ENCODE results near the gene SCAPER. TPM values are rescaled to one million over a fixed set of nuclear protein-coding genes. Genes with fewer than 3 reads are reported as not detected.

The SCAPER gene
- total RNA-seq, 1 experiment from 2014 or later = 10.3 TPM

DNA sequence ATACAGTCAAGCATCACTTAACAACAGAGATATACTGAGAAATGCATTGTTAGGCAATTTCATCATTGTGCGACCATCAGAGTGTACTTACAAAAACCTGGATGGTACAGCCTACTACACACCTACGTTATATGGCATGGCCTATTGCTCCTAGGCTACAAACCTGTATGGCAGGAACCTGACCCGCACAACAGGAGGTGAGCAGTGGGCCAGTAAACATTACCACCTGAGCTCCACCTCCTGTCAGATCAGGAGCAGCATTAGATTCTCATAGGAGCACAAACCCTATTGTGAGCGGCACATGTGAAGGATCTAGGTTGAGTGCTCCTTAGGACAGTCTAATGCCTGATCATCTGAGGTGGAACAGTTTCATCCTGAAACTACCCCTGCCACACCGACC is 89.7 kb downstream of the SCAPER start (continued):
- TF ChIP-seq, protein P1, sequence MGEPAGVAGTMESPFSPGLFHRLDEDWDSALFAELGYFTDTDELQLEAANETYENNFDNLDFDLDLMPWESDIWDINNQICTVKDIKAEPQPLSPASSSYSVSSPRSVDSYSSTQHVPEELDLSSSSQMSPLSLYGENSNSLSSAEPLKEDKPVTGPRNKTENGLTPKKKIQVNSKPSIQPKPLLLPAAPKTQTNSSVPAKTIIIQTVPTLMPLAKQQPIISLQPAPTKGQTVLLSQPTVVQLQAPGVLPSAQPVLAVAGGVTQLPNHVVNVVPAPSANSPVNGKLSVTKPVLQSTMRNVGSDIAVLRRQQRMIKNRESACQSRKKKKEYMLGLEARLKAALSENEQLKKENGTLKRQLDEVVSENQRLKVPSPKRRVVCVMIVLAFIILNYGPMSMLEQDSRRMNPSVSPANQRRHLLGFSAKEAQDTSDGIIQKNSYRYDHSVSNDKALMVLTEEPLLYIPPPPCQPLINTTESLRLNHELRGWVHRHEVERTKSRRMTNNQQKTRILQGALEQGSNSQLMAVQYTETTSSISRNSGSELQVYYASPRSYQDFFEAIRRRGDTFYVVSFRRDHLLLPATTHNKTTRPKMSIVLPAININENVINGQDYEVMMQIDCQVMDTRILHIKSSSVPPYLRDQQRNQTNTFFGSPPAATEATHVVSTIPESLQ (CRISPR knock-in tag; IDR thresholded peaks at IDR 0.05) = no peak
- TF ChIP-seq, protein P2, sequence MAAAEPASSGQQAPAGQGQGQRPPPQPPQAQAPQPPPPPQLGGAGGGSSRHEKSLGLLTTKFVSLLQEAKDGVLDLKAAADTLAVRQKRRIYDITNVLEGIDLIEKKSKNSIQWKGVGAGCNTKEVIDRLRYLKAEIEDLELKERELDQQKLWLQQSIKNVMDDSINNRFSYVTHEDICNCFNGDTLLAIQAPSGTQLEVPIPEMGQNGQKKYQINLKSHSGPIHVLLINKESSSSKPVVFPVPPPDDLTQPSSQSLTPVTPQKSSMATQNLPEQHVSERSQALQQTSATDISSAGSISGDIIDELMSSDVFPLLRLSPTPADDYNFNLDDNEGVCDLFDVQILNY (CRISPR knock-in tag; IDR thresholded peaks at IDR 0.05) = no peak
- TF ChIP-seq TEAD1 (CRISPR knock-in tag; IDR thresholded peaks at IDR 0.05) (no peak), MYBL2 (CRISPR knock-in tag; IDR thresholded peaks at IDR 0.05) (no peak), TCF7 (CRISPR knock-in tag; IDR thresholded peaks at IDR 0.05; ENCODE audit: low read depth) (no peak), OVOL2 (CRISPR knock-in tag; IDR thresholded peaks at IDR 0.05; ENCODE audit: borderline replicate concordance) (no peak)

DNA sequence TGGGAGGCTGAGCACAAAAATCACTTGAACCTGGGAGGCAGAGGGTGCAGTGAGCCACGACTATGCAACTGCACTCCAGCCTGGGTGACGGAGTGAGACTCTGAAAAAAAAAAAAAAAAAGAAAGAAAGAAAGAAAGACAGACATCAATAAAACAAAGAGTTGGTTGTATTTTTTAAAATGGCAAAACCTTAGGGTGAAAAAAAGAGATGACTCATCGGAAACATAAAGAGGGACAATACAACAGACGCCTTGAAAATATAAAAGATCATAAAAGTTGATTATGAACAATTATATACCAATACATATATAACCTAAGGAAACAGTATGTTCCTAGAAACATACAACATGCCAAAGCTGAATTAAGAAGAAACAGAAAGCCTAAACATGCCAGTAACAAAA is 92.8 kb downstream of the SCAPER start:
- ChIA-PET POLR2A (no interaction called here), CTCF (no interaction called here)
- no peaks in the 10 kb centered on the region for H3K9me3 Mint-ChIP-seq
- no peaks in the 10 kb centered on the region for H3K36me3 Mint-ChIP-seq
- ATAC-seq (no peak), DNase-seq (ENCODE audit: low spot score) (no peak)
- H3K27ac Mint-ChIP-seq = no peak overlapping the region
- H3K4me1 Mint-ChIP-seq = peaks cover 22% of the 10 kb centered on the region
- no peak overlapping the region for H3K4me3 Mint-ChIP-seq
- no peaks in the 10 kb centered on the region for H3K27me3 Mint-ChIP-seq (ENCODE audit: low read depth)
- TF ChIP-seq, protein P3, sequence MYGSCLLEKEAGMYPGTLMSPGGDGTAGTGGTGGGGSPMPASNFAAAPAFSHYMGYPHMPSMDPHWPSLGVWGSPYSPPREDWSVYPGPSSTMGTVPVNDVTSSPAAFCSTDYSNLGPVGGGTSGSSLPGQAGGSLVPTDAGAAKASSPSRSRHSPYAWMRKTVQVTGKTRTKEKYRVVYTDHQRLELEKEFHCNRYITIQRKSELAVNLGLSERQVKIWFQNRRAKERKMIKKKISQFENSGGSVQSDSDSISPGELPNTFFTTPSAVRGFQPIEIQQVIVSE (CRISPR knock-in tag; IDR thresholded peaks at IDR 0.05; ENCODE audit: borderline replicate concordance) = no peak
- TF ChIP-seq, protein P4, sequence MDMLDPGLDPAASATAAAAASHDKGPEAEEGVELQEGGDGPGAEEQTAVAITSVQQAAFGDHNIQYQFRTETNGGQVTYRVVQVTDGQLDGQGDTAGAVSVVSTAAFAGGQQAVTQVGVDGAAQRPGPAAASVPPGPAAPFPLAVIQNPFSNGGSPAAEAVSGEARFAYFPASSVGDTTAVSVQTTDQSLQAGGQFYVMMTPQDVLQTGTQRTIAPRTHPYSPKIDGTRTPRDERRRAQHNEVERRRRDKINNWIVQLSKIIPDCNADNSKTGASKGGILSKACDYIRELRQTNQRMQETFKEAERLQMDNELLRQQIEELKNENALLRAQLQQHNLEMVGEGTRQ (CRISPR knock-in tag; IDR thresholded peaks at IDR 0.05) = no peak
- TF ChIP-seq ZNF121 (CRISPR knock-in tag; IDR thresholded peaks at IDR 0.05) (no peak), RORB (CRISPR knock-in tag; IDR thresholded peaks at IDR 0.05) (no peak), CREB1 (CRISPR knock-in tag; IDR thresholded peaks at IDR 0.05) (no peak), KAT7 (CRISPR knock-in tag; IDR thresholded peaks at IDR 0.05; ENCODE audit: borderline replicate concordance) (no peak), CREM (CRISPR knock-in tag; IDR thresholded peaks at IDR 0.05) (no peak), PRRX2 (CRISPR knock-in tag; IDR thresholded peaks at IDR 0.05) (no peak), SMAD3 (CRISPR knock-in tag; IDR thresholded peaks at IDR 0.05; ENCODE audit: borderline replicate concordance) (no peak), TEAD4 (CRISPR knock-in tag; IDR thresholded peaks at IDR 0.05) (no peak), JAZF1 (CRISPR knock-in tag; IDR thresholded peaks at IDR 0.05) (no peak)
- TF ChIP-seq, protein P5, sequence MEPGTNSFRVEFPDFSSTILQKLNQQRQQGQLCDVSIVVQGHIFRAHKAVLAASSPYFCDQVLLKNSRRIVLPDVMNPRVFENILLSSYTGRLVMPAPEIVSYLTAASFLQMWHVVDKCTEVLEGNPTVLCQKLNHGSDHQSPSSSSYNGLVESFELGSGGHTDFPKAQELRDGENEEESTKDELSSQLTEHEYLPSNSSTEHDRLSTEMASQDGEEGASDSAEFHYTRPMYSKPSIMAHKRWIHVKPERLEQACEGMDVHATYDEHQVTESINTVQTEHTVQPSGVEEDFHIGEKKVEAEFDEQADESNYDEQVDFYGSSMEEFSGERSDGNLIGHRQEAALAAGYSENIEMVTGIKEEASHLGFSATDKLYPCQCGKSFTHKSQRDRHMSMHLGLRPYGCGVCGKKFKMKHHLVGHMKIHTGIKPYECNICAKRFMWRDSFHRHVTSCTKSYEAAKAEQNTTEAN (CRISPR knock-in tag; IDR thresholded peaks at IDR 0.05) = no peak
- TF ChIP-seq, protein P6, sequence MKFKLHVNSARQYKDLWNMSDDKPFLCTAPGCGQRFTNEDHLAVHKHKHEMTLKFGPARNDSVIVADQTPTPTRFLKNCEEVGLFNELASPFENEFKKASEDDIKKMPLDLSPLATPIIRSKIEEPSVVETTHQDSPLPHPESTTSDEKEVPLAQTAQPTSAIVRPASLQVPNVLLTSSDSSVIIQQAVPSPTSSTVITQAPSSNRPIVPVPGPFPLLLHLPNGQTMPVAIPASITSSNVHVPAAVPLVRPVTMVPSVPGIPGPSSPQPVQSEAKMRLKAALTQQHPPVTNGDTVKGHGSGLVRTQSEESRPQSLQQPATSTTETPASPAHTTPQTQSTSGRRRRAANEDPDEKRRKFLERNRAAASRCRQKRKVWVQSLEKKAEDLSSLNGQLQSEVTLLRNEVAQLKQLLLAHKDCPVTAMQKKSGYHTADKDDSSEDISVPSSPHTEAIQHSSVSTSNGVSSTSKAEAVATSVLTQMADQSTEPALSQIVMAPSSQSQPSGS (CRISPR knock-in tag; IDR thresholded peaks at IDR 0.05; ENCODE audit: borderline replicate concordance, low read depth) = no peak
- TF ChIP-seq, protein P7, sequence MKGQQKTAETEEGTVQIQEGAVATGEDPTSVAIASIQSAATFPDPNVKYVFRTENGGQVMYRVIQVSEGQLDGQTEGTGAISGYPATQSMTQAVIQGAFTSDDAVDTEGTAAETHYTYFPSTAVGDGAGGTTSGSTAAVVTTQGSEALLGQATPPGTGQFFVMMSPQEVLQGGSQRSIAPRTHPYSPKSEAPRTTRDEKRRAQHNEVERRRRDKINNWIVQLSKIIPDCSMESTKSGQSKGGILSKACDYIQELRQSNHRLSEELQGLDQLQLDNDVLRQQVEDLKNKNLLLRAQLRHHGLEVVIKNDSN (CRISPR knock-in tag; IDR thresholded peaks at IDR 0.05) = no peak

Measured in WTC11 (cell line).